Activated gamma-delta T cell treated with Interleukin-2 at 50 U/mL for 16 hours (primary cell): Measurements from ENCODE around the gene ZNF556.

ENCODE experiments used
- DNase-seq: peaks from one replicate; pipeline ENCODE4 v3.0.0-alpha.2; 2020

ZNF556 gene

DNA sequence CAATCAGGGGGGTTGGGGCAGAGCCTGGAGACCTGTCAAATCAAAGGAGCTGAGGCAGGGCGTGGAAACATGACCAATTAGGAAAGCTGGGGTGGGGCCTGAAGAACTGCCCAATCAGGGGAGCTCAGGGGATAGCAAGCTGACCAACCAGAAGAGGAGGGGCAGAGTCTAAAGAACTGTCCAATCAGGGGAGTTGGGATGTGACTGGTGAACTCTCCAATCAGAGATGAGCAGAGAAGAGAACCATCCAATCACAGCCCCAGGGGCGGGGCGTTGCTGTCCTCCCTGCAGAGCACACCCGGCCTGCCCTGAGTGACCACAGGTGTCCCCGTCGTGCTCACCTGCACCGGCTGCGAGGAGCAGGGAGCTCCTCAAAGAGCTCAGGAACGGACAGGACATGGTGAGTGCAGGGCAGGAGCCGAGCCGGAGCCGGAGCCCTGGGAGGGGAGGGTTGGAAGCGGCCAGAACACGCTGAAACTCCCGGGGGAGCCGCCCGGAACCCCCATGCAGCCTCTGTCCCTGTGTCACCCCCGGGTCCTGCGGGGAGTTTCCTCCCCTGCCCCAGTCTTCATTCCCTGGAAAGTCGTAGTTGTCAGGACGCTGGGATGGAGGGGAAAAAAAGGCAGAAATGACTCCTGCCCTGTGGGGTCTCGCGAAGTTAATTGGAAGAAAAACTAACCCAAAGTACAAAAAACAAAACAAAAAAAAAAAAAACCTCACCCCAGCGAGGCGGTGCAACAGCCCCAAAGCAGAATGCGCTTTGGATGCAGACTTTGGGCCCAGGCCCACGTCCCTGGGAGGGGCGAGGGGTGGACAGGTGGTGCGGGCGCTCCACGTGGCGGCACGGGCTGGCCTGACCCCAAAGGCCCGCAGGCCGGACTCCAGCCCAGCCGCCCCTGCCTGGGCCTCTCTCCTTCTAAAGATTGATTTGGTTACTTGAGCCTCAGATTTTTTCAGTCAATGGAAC, at the start of gene ZNF556:
Gene ZNF556, plus strand, starts transcription at position 311 of the 967 bp plus-strand sequence. Its CDS starts 87 bp downstream, at position 398.
- DNase-seq, result no peak

- peak; percentile 99 for DNase-seq
Observed at GRCh38 chr19:2819540-2820111, 47.5 kb upstream of the ZNF556 start, which contains the start of gene ZNF554. TSS of gene ZNF554 (plus strand) at chr19:2819868. CDS start at chr19:2820072, 204 bp downstream.

DNA sequence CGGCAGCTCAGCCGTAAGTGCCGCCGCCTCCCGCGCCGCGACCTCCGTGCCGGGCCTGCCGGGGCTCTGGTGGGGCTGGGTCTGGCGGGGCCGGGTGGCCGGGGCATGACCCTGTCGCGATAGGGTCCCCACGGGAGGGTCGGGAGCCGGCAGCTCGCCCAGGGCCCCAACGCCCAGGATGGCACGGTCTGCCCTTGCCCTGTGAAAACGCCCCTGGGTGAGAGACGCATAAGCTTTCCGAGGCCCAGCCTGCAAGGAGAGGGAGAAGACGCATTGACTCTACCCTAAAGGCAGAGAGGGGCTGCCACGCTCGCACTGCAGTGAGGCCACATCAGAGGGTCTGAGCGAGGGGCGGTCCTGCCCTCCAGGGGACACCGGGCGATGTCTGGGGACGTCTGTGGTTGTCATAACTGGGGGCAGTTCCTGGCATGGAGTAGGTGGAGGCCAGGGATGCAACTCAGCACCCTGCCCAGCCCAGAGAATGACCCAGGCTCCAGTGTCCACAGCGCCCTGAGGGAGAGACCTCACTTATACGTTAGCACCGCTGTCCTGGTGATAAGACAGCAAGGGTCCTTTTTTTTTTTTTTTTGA, 46.9 kb upstream of the ZNF556 start:
- no peak for DNase-seq

DNA sequence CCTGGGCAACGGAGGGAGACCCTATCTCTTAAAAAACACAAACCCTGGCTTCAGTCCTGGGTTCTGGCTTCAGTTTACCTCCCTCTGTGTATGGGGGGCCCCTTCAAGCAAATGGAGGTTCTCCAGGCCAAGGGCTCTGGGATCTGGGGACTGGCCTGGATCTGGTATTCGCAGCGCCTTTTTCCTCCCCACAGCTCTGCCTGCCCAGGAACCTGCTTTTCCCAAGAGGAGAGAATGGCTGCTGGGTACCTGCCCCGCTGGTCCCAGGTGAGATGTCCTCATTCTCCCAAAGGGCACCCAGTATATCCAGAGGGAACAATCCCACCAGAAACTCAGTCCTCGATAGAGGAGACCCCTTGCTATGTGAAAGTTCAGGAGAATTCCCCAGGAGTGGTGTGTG, 44.3 kb upstream of the ZNF556 start:
- no peak for DNase-seq

DNA sequence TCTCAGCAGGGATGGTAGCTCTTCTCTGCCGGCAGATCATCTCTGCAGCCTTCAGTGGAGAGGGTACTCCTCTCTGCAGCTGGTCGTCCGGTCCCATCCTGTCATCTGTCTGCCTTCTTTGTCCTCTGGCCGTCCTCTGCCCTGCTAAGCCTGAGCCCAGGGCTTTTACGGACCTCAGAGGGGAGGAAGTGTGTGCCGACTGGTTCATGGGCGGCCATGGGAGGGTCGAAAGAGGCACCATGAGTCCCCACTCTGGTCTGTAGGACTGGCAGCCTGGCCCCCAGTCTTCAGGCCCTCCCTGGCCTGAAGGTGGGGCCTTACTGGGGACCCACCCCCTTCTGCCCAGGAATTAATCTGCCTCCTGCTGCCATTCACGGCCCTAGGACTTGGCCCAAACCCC, 43.5 kb upstream of the ZNF556 start:
- DNase-seq, result no peak

DNA sequence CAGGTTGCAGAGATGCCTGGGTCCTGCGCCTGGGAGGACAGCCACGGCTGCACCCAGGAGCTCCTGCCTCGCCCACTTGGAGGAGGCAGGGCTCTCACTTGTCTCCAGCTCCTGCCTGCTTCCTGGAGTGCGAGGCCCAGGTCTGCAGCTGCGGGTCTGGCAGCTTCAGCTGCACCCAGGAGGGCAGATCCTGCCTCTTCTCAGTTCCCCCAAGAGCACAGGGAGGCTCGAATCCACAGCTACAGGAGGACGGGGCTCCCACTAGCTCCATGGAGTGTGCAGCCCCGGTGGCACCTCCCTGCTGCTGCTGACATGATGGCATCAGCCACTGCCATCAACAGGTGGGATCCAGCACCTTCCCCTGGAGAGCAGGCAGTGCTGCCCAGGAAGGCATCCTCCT, 43.0 kb upstream of the ZNF556 start:
- no peak for DNase-seq

- no peak for DNase-seq
Observed at GRCh38 chr19:2827022-2827421, 40.1 kb upstream of the ZNF556 start.

DNA sequence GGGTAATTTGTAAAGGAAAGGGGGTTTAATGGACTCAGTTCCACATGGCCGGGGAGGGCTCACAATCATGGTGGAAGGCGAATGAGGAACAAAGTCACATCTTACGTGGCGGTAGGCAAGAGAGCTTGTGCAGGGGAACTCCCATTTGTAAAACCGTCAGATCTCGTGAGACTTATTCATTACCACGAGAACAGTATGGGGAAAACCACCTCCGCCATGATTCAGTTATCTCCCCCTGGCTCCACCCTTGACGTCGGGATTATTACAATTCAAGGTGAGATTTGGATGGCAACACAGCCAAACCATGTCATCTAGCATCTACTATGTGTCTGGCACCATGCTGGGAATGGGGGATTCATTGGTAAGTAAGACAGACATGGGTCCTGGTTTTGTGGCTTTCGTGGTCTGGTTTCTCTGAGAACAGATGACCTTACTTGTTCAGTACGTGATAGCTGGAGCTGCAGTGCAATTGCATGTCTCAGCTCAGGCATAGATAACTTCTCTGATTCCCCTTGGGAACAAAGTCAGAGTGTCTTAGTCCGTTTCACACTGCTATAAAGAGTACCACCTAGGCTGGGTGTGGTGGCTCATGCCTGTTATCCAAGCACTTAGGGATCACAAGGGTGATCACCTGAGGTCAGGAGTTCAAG, 39.2 kb upstream of the ZNF556 start:
- DNase-seq, result no peak

DNA sequence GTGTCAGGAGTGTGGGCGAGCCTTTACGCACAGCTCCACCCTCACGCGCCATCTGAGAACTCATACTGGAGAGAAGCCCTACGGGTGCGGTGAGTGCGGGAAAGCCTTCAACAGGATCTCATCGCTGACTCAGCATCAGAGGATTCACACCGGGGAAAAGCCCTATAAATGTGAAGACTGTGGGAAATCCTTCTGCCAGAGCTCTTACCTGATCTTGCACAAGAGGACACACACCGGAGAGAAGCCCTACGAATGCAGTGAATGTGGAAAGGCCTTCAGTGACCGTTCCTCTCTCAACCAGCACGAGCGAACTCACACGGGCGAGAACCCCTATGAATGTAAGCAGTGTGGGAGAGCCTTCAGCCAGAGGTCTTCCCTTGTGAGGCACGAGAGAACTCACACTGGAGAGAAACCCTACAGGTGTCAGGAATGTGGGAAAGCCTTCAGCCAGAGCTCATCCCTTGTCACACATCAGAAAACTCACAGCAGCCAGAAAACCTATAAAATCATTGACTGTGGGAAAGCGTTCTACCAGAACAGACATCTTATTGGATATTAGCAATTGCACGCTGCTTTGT, 32.8 kb upstream of the ZNF556 start:
- DNase-seq, result no peak

DNA sequence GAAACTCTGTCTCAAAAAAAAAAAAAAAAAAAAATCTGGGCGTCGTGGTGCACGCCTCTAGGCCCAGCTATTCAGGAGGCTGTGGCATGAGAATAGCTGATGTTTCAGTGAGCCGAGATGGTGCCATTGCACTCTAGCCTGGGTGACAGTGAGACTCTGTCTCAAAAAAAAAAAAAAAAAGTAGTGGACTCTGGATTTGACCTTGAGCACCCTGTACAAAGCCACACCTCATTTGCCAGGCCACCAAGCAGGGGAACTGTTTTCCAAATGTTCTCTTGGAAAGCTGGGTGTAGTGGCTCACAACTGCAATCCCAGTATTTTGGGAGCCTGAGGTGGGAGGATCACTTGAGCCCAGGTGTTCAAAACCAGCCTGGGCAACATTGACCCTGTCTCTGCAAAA, 29.7 kb upstream of the ZNF556 start:
- no peak for DNase-seq

GRCh38 chr19:2840794-2841791, 26.0 kb upstream of the ZNF556 start, which contains the start of gene ZNF555:
TSS of gene ZNF555 (plus strand) at chr19:2841475. CDS start at chr19:2841573, 98 bp downstream.
- DNase-seq, result peak; percentile 99

GRCh38 chr19:2841855-2842574, 25.1 kb upstream of the ZNF556 start:
- DNase-seq, result no peak

DNA sequence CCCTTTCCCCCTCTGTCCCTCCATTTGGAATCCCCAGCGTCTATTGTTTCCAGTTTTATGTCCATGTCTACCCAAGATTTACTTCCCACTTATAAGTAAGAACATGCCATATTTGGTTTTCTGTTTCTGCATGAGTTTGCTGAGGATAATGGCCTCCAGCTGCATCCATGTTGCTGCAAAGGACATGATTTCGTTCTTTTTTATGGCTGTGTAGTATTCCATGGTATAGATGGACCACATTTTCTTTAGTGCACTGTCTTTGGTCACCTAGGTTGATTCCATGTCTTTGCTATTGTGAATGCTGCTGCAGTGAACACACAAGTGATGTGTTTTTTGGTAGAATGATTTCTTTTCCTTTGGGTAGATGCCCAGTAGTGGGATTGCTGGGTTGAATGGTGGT, 22.0 kb upstream of the ZNF556 start:
- DNase-seq, result no peak

DNA sequence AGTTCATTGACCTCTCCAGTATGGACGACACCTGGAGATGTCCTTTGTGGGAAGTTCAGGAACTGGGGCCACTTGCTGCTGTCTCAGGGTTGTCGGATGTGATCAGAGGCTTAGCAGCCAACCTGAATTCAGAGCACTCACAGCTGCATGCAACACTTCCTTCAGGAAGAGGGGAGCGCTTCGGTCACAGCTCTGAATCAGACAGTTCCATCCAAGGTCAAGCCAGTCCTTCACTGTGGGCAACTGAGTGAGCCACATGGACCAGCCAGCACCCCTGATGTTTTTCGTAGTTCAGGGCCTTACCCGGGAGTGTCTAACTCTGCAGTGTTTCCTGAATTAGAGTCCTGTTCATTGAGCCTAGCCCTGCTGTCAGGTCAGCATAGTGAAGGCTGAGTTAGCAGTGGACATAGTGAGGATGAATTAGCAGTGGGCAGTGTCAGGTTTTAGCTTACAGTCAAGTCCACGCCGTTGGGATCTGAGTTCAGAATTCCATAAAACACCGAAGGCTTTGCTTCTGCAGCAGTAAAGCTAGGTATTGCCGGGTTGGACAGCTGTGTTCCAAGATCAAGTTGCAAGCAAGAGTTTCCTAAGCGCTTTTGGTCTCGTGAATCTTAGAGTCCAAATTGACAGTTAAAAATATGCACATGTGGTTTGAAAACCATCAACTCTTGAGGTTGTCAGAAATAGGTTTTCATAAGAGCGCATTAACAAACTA, 20.8 kb upstream of the ZNF556 start:
- no peak for DNase-seq

DNA sequence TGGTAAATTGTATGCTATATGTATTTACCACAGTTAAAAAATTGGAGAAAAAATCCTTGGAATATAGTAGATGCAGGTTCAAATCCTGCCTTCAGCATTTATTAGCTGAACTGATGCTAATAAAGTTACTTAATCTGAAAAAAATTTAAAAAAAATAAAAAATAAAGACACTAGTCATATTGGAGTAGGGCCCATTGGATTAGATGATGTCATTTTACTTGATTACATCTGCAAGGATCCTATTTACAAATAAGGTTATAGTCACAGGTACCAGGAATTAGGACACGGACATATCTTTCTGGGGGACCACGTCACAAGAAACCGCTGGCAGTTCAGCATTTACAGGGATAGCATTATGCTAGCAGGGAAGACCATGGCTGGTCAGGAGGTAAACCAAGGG, 19.6 kb upstream of the ZNF556 start:
- DNase-seq, result no peak

DNA sequence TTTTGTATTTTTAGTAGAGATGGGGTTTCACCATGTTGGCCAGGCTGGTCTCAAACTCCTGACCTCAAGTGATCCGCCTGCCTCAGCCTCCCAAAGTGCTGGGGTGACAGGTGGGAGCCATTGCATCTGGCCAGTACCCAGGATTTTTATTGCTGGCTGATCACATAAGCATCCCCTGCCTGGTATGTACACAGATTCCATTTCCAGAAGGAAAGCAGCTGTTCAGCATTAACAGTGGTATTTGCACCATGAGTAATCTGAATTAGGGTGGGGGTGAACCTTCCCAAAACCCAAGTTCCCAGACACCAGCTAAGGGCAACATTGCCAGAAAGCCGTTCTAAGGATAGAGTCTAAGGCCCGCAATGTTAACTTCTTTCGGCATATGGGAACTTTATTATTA, 18.5 kb upstream of the ZNF556 start:
- DNase-seq, result no peak

GRCh38 chr19:2850256-2850925, 16.7 kb upstream of the ZNF556 start:
- no peak for DNase-seq

DNA sequence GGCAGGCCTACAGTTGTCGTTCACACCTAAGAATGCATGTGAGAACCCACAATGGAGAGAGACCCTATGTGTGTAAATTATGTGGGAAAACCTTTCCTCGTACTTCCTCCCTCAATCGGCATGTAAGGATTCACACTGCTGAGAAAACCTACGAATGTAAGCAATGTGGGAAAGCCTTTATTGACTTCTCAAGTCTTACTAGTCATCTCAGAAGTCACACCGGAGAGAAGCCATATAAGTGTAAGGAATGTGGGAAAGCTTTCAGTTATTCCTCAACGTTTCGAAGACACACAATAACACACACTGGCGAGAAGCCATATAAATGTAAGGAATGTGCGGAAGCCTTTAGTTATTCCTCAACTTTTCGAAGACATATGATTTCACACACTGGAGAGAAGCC, 14.5 kb upstream of the ZNF556 start:
- no peak for DNase-seq

GRCh38 chr19:2853015-2853606, 14.0 kb upstream of the ZNF556 start:
- no peak for DNase-seq
